ENCODE results near the gene ZNF212.
"Not testable (repeated sequence)": the region's sequence is repeated elsewhere in the genome, so short reads cannot be mapped to it uniquely, and the experiment has no call there.

ZNF212 gene

GRCh38 chr7:149255174-149255573 is 15.7 kb downstream of the ZNF212 start:
- DNase-seq = no peak

GRCh38 chr7:149256568-149256967 is 17.1 kb downstream of the ZNF212 start:
- no peak for DNase-seq

GRCh38 chr7:149257146-149257545 is 17.7 kb downstream of the ZNF212 start:
- DNase-seq = no peak

GRCh38 chr7:149261316-149261828 is 21.9 kb downstream of the ZNF212 start:
- no peak for DNase-seq

GRCh38 chr7:149261829-149262617 is 22.6 kb downstream of the ZNF212 start, which contains the start of gene ZNF783:
ZNF783 (plus strand) TSS chr7:149262196; CDS start chr7:149262334, 138 bp downstream.
- peak; percentile 78 for DNase-seq

GRCh38 chr7:149266451-149266850 is 27.0 kb downstream of the ZNF212 start:
- DNase-seq = no peak

- no peak for DNase-seq
These were observed 28.3 kb downstream of the ZNF212 start for GRCh38 chr7:149267733-149268132.

- DNase-seq = not testable (repeated sequence)
These were observed 35.0 kb downstream of the ZNF212 start for GRCh38 chr7:149274424-149274823.

GRCh38 chr7:149277871-149278270 is 38.4 kb downstream of the ZNF212 start:
- no peak for DNase-seq

GRCh38 chr7:149278396-149278795 is 38.9 kb downstream of the ZNF212 start:
- no peak for DNase-seq

- no peak for DNase-seq
These were observed 39.8 kb downstream of the ZNF212 start for GRCh38 chr7:149279111-149279743.

GRCh38 chr7:149280151-149280550 is 40.7 kb downstream of the ZNF212 start:
- no peak for DNase-seq

- no peak for DNase-seq
These were observed 41.4 kb downstream of the ZNF212 start for GRCh38 chr7:149280661-149281507.

- DNase-seq = no peak
These were observed 42.3 kb downstream of the ZNF212 start for GRCh38 chr7:149281508-149282330.

GRCh38 chr7:149282331-149282655 is 42.8 kb downstream of the ZNF212 start:
- no peak for DNase-seq

- DNase-seq = no peak
These were observed 43.9 kb downstream of the ZNF212 start for GRCh38 chr7:149283321-149283720.

GRCh38 chr7:149284343-149284742 is 44.9 kb downstream of the ZNF212 start:
- DNase-seq = no peak

GRCh38 chr7:149284850-149285585 is 45.6 kb downstream of the ZNF212 start:
- DNase-seq = peak; percentile 95

- DNase-seq = no peak
These were observed 46.2 kb downstream of the ZNF212 start for GRCh38 chr7:149285603-149286002.

- no peak for DNase-seq
These were observed 47.5 kb downstream of the ZNF212 start for GRCh38 chr7:149286811-149287400.

- no peak for DNase-seq
These were observed 48.2 kb downstream of the ZNF212 start for GRCh38 chr7:149287622-149288021.

Data from NCI-H774 (cell line).